Left lobe of liver (tissue), 2 donors: ENCODE measurements around the gene SRMS. TPM values are rescaled to one million over a fixed set of nuclear protein-coding genes. Genes with fewer than 3 reads are reported as not detected.

ENCODE experiments used
- ATAC-seq: fragments of 200-7000 bp; cut with Tn5 transposase; one replicate; pipeline ENCODE4 v1.9.1; 2020; ENCODE audit warnings: mild to moderate bottlenecking, moderate library complexity
- DNase-seq: peaks from one replicate; pipeline ENCODE4 v3.0.0-alpha.2; 2020; ENCODE audit warnings: low spot score
- total RNA-seq: library from RNA; stranded (reverse); gene quantifications from one replicate; pipeline ENCODE4 v1.2.1, GENCODE V29; 2021
- donor health status: DM: no; HTN: no; CAD: no; lungs with moderate emphysema.
- donor health status: DM: no; HTN: yes; CAD: no.

SRMS gene
- total RNA-seq = not detected

GRCh38 chr20:63547725-63548480, at the start of gene SRMS:
Gene SRMS (minus strand): TSS chr20:63547749. CDS start chr20:63547463, 286 bp downstream.
- ATAC-seq = peak; percentile 34
- no peak for DNase-seq

GRCh38 chr20:63596423-63596822, 48.9 kb upstream of the SRMS start:
- no peak for DNase-seq
- ATAC-seq = no peak

- no peak for DNase-seq
- no peak for ATAC-seq
Observed at GRCh38 chr20:63595416-63596127, 48.0 kb upstream of the SRMS start.

GRCh38 chr20:63594043-63594561, 46.6 kb upstream of the SRMS start:
- no peak for DNase-seq
- no peak for ATAC-seq

GRCh38 chr20:63592661-63593060, 45.1 kb upstream of the SRMS start:
- DNase-seq (no peak), ATAC-seq (no peak)

GRCh38 chr20:63591786-63592355, 44.3 kb upstream of the SRMS start:
- ATAC-seq = no peak
- DNase-seq = no peak

- DNase-seq (no peak), ATAC-seq (no peak)
Observed at GRCh38 chr20:63591147-63591533, 43.6 kb upstream of the SRMS start.

- DNase-seq = no peak
Observed at GRCh38 chr20:63590218-63591146, 42.9 kb upstream of the SRMS start.

GRCh38 chr20:63589261-63590217, 42.0 kb upstream of the SRMS start:
- DNase-seq = no peak

More at GRCh38 chr20:63590218-63591146, 42.9 kb upstream of the SRMS start:
- ATAC-seq = no peak

GRCh38 chr20:63588641-63589041, 41.1 kb upstream of the SRMS start:
- ATAC-seq (peak; percentile 10), DNase-seq (no peak)

More at GRCh38 chr20:63589261-63590217, 42.0 kb upstream of the SRMS start:
- no peak for ATAC-seq

- no peak for DNase-seq
Observed at GRCh38 chr20:63587776-63588591, 40.4 kb upstream of the SRMS start.

GRCh38 chr20:63587256-63587655, 39.7 kb upstream of the SRMS start:
- ATAC-seq = no peak
- no peak for DNase-seq

More at GRCh38 chr20:63587776-63588591, 40.4 kb upstream of the SRMS start:
- ATAC-seq = peak; percentile 13

GRCh38 chr20:63586797-63587196, 39.2 kb upstream of the SRMS start:
- DNase-seq (no peak), ATAC-seq (no peak)

- ATAC-seq = no peak
- no peak for DNase-seq
Observed at GRCh38 chr20:63585616-63586565, 38.3 kb upstream of the SRMS start.

GRCh38 chr20:63582382-63583063, 35.0 kb upstream of the SRMS start:
- no peak for ATAC-seq
- no peak for DNase-seq

- ATAC-seq = peak; percentile 71
- DNase-seq = no peak
Observed at GRCh38 chr20:63580796-63581461, 33.4 kb upstream of the SRMS start.
